CD4-positive, alpha-beta T cell (primary cell): ENCODE results near the gene TMEM39B. TPM values are rescaled to one million over a fixed set of nuclear protein-coding genes. Genes with fewer than 3 reads are reported as not detected.
A peak's percentile ranks its signal among the peaks of the same experiment; 100 is the strongest.

ENCODE experiments used
- ATAC-seq: fragments of 200-7000 bp; cut with Tn5 transposase; one replicate; pipeline ENCODE4 v1.10.0; 2022; ENCODE audit warnings: mild to moderate bottlenecking; ENCODE audit not compliant: poor library complexity
- CTCF ChIA-PET: fragments of 350-600 bp; sonication (Branson Sonifier 250); formaldehyde crosslinking; loops from one replicate; lab custom pipeline; 2021; ENCODE audit warnings: antibody characterized with exemption, inconsistent platforms; lab: Charles Lee
- POLR2A ChIA-PET: fragments of 350-600 bp; sonication (Branson Sonifier 250); formaldehyde crosslinking; loops from one replicate; lab custom pipeline; 2021; ENCODE audit warnings: antibody characterized with exemption, inconsistent platforms; lab: Charles Lee
- DNase-seq, 14 experiments: peaks; one replicate each; pipeline ENCODE4 v3.0.0-alpha.2; 2013 to 2020; ENCODE audit warnings: mixed read lengths in 2 of 14
- H3K27ac ChIP-seq, 2 donors: one replicate each; pipeline versions ENCODE4 v1.5.1 to v1.7.0; 2013; ENCODE audit warnings: low read length in 2 of 2, low read depth in 1 of 2, mild to moderate bottlenecking in 1 of 2
- H3K27me3 ChIP-seq, 2 experiments: 1 replicate in 1 of 2; 2 replicates in 1 of 2; pipeline versions ENCODE4 v1.6.1 to v1.7.0; 2013; ENCODE audit warnings: low read length in 2 of 2, control low read depth in 1 of 2, mild to moderate bottlenecking in 1 of 2, moderate library complexity in 1 of 2; ENCODE audit not compliant: insufficient read depth in 2 of 2, control insufficient read depth in 1 of 2
- H3K36me3 ChIP-seq: one replicate; pipeline ENCODE4 v1.6.1; 2013; ENCODE audit warnings: low read length, control low read depth; ENCODE audit not compliant: insufficient read depth
- H3K4me1 ChIP-seq: one replicate; pipeline ENCODE4 v1.6.1; 2013; ENCODE audit warnings: low read length, control low read depth; ENCODE audit not compliant: insufficient read depth
- H3K4me3 ChIP-seq: one replicate; pipeline ENCODE4 v1.5.1; 2013; ENCODE audit warnings: mild to moderate bottlenecking, low read length, moderate library complexity
- H3K9me3 ChIP-seq, 2 experiments: 1 replicate in 1 of 2; 2 replicates in 1 of 2; pipeline versions ENCODE4 v1.6.1 to v1.7.0; 2013; ENCODE audit warnings: low read length in 2 of 2, mild to moderate bottlenecking in 2 of 2, control low read depth in 1 of 2, moderate library complexity in 1 of 2; ENCODE audit not compliant: control insufficient read depth in 1 of 2, insufficient read depth in 1 of 2
- H3K27ac Mint-ChIP-seq: one replicate; pipeline ENCODE4 v1.8.0; 2020; ENCODE audit warnings: mixed read lengths
- H3K27me3 Mint-ChIP-seq: one replicate; pipeline ENCODE4 v1.8.0; 2021; ENCODE audit warnings: mixed read lengths
- H3K36me3 Mint-ChIP-seq: one replicate; pipeline ENCODE4 v1.8.0; 2021; ENCODE audit warnings: low read depth, mixed read lengths
- H3K4me1 Mint-ChIP-seq: one replicate; pipeline ENCODE4 v1.8.0; 2021; ENCODE audit warnings: low read depth, mixed read lengths
- H3K4me3 Mint-ChIP-seq: one replicate; pipeline ENCODE4 v1.8.0; 2020; ENCODE audit warnings: mild to moderate bottlenecking, mixed read lengths
- H3K9me3 Mint-ChIP-seq: one replicate; pipeline ENCODE4 v1.8.0; 2020; ENCODE audit warnings: mixed read lengths
- intact Hi-C, 2 experiments: fragments of 100-400 bp; cut with DNase I in 1 of 2; cut with micrococcal nuclease in 1 of 2; formaldehyde crosslinking; loops; one replicate each; pipeline versions ENCODE4 v1.15.1 to v1.9.0; 2023 to 2025; cut with DNase I, micrococcal nuclease
- total RNA-seq, 174 experiments: library from RNA in 2 of 174; stranded (reverse) in 2 of 174; gene quantifications; one replicate each; pipeline ENCODE4 v1.2.3 and lab custom pipeline; 2021 to 2026
- TF ChIP-seq, protein P1 (sequence below): fragments of 200-600 bp; IDR thresholded peaks from one replicate; pipeline ENCODE4 v1.8.0; 2022; ENCODE audit warnings: antibody characterized with exemption, mild to moderate bottlenecking

TMEM39B gene
- total RNA-seq, 2 experiments from 2014 or later: 7.2 to 7.9 TPM

DNA sequence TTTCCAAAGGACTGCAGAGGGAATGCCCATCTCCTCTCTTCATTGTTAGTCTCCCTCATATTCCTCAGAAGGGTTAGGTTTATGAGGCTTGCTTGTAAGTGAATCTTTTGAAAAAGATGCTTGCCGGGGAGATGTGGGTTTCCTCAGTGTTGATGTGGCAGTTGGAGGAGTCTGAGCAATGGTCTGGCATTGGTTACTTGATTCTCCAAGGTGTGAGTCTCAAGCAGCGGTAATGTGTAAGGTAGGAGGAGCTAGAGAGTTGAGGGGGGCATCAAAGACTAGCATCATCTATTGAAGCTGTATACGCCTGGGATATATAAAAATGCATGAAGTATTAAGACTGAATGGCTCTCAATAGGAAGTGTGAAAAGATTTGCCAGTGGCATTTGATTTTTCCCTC is 37.6 kb upstream of the TMEM39B start:
- intact Hi-C loops: loop anchor here in 1 of 2 experiments (5.0 kb wide), 1 partner anchor 127 kb away; no protein-coding TSS in a partner anchor
- POLR2A ChIA-PET: interaction anchor here (1.2 to 2.0 kb wide), 3 partner anchors 20 to 96 kb away, joined by 3 to 6 read pairs (median 4); partner anchors contain the start of gene TMEM39B
- Histone ChIP-seq H3K4me1 (no peaks in the 10 kb centered on the region), H3K36me3 (peaks cover 87% of the 10 kb centered on the region), H3K4me3 (no peak overlapping the region), H3K27ac (no peak overlapping the region), H3K9me3 (no peaks in the 10 kb centered on the region), H3K27me3 (no peaks in the 10 kb centered on the region)
- Mint-ChIP-seq H3K27me3 (no peaks in the 10 kb centered on the region), H3K36me3 (peaks cover 83% of the 10 kb centered on the region), H3K4me1 (peaks cover 47% of the 10 kb centered on the region), H3K4me3 (no peak overlapping the region), H3K27ac (peak overlapping the region; percentile 10), H3K9me3 (no peaks in the 10 kb centered on the region)
- TF ChIP-seq, protein P1, sequence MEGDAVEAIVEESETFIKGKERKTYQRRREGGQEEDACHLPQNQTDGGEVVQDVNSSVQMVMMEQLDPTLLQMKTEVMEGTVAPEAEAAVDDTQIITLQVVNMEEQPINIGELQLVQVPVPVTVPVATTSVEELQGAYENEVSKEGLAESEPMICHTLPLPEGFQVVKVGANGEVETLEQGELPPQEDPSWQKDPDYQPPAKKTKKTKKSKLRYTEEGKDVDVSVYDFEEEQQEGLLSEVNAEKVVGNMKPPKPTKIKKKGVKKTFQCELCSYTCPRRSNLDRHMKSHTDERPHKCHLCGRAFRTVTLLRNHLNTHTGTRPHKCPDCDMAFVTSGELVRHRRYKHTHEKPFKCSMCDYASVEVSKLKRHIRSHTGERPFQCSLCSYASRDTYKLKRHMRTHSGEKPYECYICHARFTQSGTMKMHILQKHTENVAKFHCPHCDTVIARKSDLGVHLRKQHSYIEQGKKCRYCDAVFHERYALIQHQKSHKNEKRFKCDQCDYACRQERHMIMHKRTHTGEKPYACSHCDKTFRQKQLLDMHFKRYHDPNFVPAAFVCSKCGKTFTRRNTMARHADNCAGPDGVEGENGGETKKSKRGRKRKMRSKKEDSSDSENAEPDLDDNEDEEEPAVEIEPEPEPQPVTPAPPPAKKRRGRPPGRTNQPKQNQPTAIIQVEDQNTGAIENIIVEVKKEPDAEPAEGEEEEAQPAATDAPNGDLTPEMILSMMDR: no peak
- ATAC-seq (no peak), DNase-seq (no peak)
- CTCF ChIA-PET: no interaction called here

DNA sequence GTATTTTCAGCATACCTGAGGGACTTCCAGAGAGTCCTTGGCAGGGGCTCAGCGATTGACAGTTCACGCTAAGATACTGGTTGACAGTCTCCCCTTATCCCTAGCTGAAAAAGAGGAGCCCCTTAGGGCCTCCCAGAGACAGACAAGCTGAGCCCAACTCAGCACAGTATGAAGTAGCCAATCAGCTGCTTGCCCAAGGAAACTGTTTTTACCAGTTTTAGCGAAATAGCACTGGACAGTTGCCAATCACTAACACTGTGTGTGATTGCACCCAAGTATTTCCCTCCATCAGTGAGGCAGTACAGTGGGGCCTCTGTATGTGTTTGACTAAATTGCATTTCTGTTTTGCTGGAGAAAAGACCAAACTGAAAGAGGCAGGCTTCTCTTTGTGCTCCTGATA is 32.0 kb upstream of the TMEM39B start:
- Mint-ChIP-seq H3K27me3 (no peaks in the 10 kb centered on the region), H3K4me3 (no peak overlapping the region), H3K36me3 (peaks cover 30% of the 10 kb centered on the region), H3K9me3 (no peaks in the 10 kb centered on the region), H3K27ac (peak overlapping the region; percentile 33), H3K4me1 (peaks cover 3% of the 10 kb centered on the region)
- H3K27ac ChIP-seq: no peak overlapping the region
- intact Hi-C loops: no loop called here
- no peaks in the 10 kb centered on the region for H3K27me3 ChIP-seq
- peaks cover 82% of the 10 kb centered on the region for H3K36me3 ChIP-seq
- no peak for ATAC-seq
- H3K4me1 ChIP-seq: no peaks in the 10 kb centered on the region
- no peak overlapping the region for H3K4me3 ChIP-seq
- no peaks in the 10 kb centered on the region for H3K9me3 ChIP-seq
- CTCF ChIA-PET: no interaction called here
- DNase-seq: no peak
- POLR2A ChIA-PET: interaction anchor here (0.6 kb wide), 1 partner anchor 27 kb away, joined by 3 read pairs; no protein-coding TSS in a partner anchor
- TF ChIP-seq, protein P1: no peak

DNA sequence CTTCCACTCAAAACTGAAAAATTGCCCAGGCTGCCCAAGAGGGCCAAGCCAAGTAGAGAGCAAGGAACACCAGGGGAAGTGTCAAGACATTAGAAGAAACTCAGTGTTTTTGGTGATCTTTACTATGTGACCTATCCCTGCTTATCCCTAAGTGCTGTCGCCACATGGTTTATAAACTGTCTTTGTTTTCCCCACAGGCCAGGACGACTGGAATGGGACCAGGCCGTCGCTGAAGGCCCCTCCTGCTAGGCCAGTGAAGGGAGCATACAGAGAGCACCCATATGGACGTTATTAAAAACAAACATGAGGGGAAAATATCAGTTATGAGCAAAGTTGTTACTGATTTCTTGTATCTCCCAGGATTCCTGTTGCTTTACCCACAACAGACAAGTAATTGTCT is 30.4 kb upstream of the TMEM39B start:
- POLR2A ChIA-PET: no interaction called here
- Mint-ChIP-seq H3K36me3 (peaks cover 28% of the 10 kb centered on the region), H3K27me3 (no peaks in the 10 kb centered on the region), H3K4me3 (no peak overlapping the region), H3K27ac (no peak overlapping the region), H3K9me3 (no peaks in the 10 kb centered on the region), H3K4me1 (no peaks in the 10 kb centered on the region)
- Histone ChIP-seq H3K4me1 (no peaks in the 10 kb centered on the region), H3K27me3 (no peaks in the 10 kb centered on the region), H3K27ac (no peak overlapping the region), H3K4me3 (no peak overlapping the region), H3K9me3 (no peaks in the 10 kb centered on the region), H3K36me3 (peaks cover 83% of the 10 kb centered on the region)
- CTCF ChIA-PET: no interaction called here
- ATAC-seq (no peak), DNase-seq (no peak)
- intact Hi-C loops: no loop called here
- TF ChIP-seq, protein P1: no peak
